Naive thymus-derived CD4-positive, alpha-beta T cell (primary cell): ENCODE measurements around the gene TMCC2. TPM values are rescaled to one million over a fixed set of nuclear protein-coding genes. Genes with fewer than 3 reads are reported as not detected.

Source experiments
- ATAC-seq: fragments of 150-1000 bp; cut with Tn5 transposase; 2 replicates; pipeline ENCODE4 v1.10.0; 2021; ENCODE audit warnings: mild to moderate bottlenecking, moderate library complexity
- CTCF ChIA-PET: fragments of 350-600 bp; sonication (Branson Sonifier 250); formaldehyde crosslinking; loops from one replicate; lab custom pipeline; 2021; ENCODE audit warnings: antibody characterized with exemption; lab: Charles Lee
- POLR2A ChIA-PET: fragments of 350-600 bp; sonication (Branson Sonifier 250); formaldehyde crosslinking; loops from one replicate; lab custom pipeline; 2021; ENCODE audit warnings: antibody characterized with exemption, inconsistent platforms; lab: Charles Lee
- DNase-seq, 9 donors: peaks; one replicate each; pipeline versions ENCODE4 v3.0.0 to v3.0.0-alpha.2; 2020 to 2022; ENCODE audit warnings: mixed read lengths in 1 of 9
- H3K27ac ChIP-seq: one replicate; pipeline ENCODE4 v1.7.0; 2013; ENCODE audit warnings: mild to moderate bottlenecking, low read depth, low read length, moderate library complexity
- H3K27me3 ChIP-seq, 2 donors: one replicate each; pipeline ENCODE4 v1.7.0; 2013; ENCODE audit warnings: low read length in 2 of 2, mild to moderate bottlenecking in 2 of 2, moderate library complexity in 2 of 2; ENCODE audit not compliant: control insufficient read depth in 2 of 2, insufficient read depth in 2 of 2
- H3K36me3 ChIP-seq, 3 experiments: 1 replicate in 2 of 3; 2 replicates in 1 of 3; pipeline ENCODE4 v1.7.0; 2013; ENCODE audit warnings: low read length in 3 of 3, mild to moderate bottlenecking in 3 of 3, moderate library complexity in 1 of 3; ENCODE audit not compliant: insufficient read depth in 3 of 3, control insufficient read depth in 2 of 3
- H3K4me1 ChIP-seq, 2 donors: one replicate each; pipeline ENCODE4 v1.7.0; 2013; ENCODE audit warnings: low read length in 2 of 2, mild to moderate bottlenecking in 2 of 2, moderate library complexity in 1 of 2; ENCODE audit not compliant: control insufficient read depth in 2 of 2, insufficient read depth in 2 of 2
- H3K4me3 ChIP-seq: 2 replicates; pipeline ENCODE4 v1.7.0; 2013; ENCODE audit warnings: mild to moderate bottlenecking, low read length
- H3K9me3 ChIP-seq, 3 experiments: 1 replicate in 2 of 3; 2 replicates in 1 of 3; pipeline ENCODE4 v1.7.0; 2013; ENCODE audit warnings: low read length in 3 of 3; ENCODE audit not compliant: control insufficient read depth in 2 of 3
- H3K27ac Mint-ChIP-seq, 9 donors: one replicate each; pipeline ENCODE4 v1.8.0; 2020 to 2022; ENCODE audit warnings: mixed read lengths in 9 of 9, mild to moderate bottlenecking in 8 of 9, moderate library complexity in 5 of 9, inconsistent platforms in 2 of 9
- H3K27me3 Mint-ChIP-seq, 5 donors: one replicate each; pipeline ENCODE4 v1.8.0; 2021 to 2022; ENCODE audit warnings: mixed read lengths in 5 of 5, mild to moderate bottlenecking in 1 of 5
- H3K36me3 Mint-ChIP-seq, 5 donors: one replicate each; pipeline ENCODE4 v1.8.0; 2020 to 2022; ENCODE audit warnings: mixed read lengths in 5 of 5, mild to moderate bottlenecking in 3 of 5, inconsistent platforms in 1 of 5
- H3K4me1 Mint-ChIP-seq, 7 donors: one replicate each; pipeline ENCODE4 v1.8.0; 2020 to 2022; ENCODE audit warnings: mixed read lengths in 7 of 7, mild to moderate bottlenecking in 3 of 7, inconsistent platforms in 1 of 7
- H3K4me3 Mint-ChIP-seq, 10 donors: one replicate each; pipeline ENCODE4 v1.8.0; 2020 to 2022; ENCODE audit warnings: mild to moderate bottlenecking in 10 of 10, mixed read lengths in 10 of 10, moderate library complexity in 6 of 10, inconsistent platforms in 2 of 10
- H3K9me3 Mint-ChIP-seq, 11 donors: one replicate each; pipeline ENCODE4 v1.8.0; 2020 to 2022; ENCODE audit warnings: mixed read lengths in 11 of 11, mild to moderate bottlenecking in 4 of 11, inconsistent platforms in 1 of 11, moderate library complexity in 1 of 11
- intact Hi-C, 2 donors: fragments of 100-400 bp; cut with micrococcal nuclease; formaldehyde crosslinking; loops; one replicate each; pipeline ENCODE4 v1.15.1; 2023
- polyA plus RNA-seq, 2 donors: library from polyadenylated mRNA; unstranded; fragments of 300-500 nt; fragmentation: Illumina TruSeq; gene quantifications; one replicate each; pipeline ENCODE4 v1.2.3, GENCODE V29; 2021
- total RNA-seq, 6 experiments: library from RNA in 5 of 6; stranded (reverse) in 5 of 6; gene quantifications; 1 replicate in 5 of 6; 2 replicates in 1 of 6; pipeline ENCODE4 v1.2.3 and lab custom pipeline; 2021 to 2026

The TMCC2 gene
- total and polyA plus RNA-seq, 7 experiments from 2014 or later, result 0.30 to 3.6 (median 1.3) TPM

GRCh38 chr1:205261946-205262691, 34.4 kb downstream of the TMCC2 start:
- H3K27me3 Mint-ChIP-seq, result no peaks in the 10 kb centered on the region
- ATAC-seq (no peak), DNase-seq (no peak)
- CTCF ChIA-PET, result interaction anchor here (0.6 to 3.6 kb wide), 6 partner anchors 9 to 1584 kb away, joined by 3 to 12 read pairs (median 4); no protein-coding TSS in a partner anchor
- no peaks in the 10 kb centered on the region for H3K9me3 Mint-ChIP-seq
- intact Hi-C loops, result no loop called here
- H3K36me3 Mint-ChIP-seq, result no peaks in the 10 kb centered on the region
- Histone ChIP-seq H3K4me1 (no peaks in the 10 kb centered on the region), H3K27me3 (no peaks in the 10 kb centered on the region), H3K9me3 (no peaks in the 10 kb centered on the region), H3K4me3 (no peak overlapping the region), H3K27ac (no peak overlapping the region), H3K36me3 (no peaks in the 10 kb centered on the region)
- H3K27ac Mint-ChIP-seq, result no peak overlapping the region
- POLR2A ChIA-PET, result interaction anchor here (0.5 kb wide), 1 partner anchor 138 kb away, joined by 4 read pairs; no protein-coding TSS in a partner anchor
- H3K4me3 Mint-ChIP-seq, result no peak overlapping the region
- peaks cover 0 to 20% (median 7%) of the 10 kb centered on the region in 7 donors for H3K4me1 Mint-ChIP-seq

- H3K27ac Mint-ChIP-seq, result no peak overlapping the region
- Histone ChIP-seq H3K4me1 (no peaks in the 10 kb centered on the region), H3K27ac (no peak overlapping the region), H3K36me3 (no peaks in the 10 kb centered on the region), H3K9me3 (no peaks in the 10 kb centered on the region), H3K27me3 (no peaks in the 10 kb centered on the region), H3K4me3 (no peak overlapping the region)
- intact Hi-C loops, result no loop called here
- no peaks in the 10 kb centered on the region for H3K27me3 Mint-ChIP-seq
- no peaks in the 10 kb centered on the region for H3K9me3 Mint-ChIP-seq
- H3K4me1 Mint-ChIP-seq, result peaks cover 0 to 25% (median 7%) of the 10 kb centered on the region in 7 donors
- ATAC-seq (no peak), DNase-seq (no peak)
- POLR2A ChIA-PET, result no interaction called here
- CTCF ChIA-PET, result interaction anchor here (1.1 to 2.3 kb wide), 2 partner anchors 9 to 33 kb away, joined by 3 to 8 read pairs; no protein-coding TSS in a partner anchor
- H3K4me3 Mint-ChIP-seq, result no peak overlapping the region
- no peaks in the 10 kb centered on the region for H3K36me3 Mint-ChIP-seq
Measured at GRCh38 chr1:205262731-205263171, 35.0 kb downstream of the TMCC2 start.

- H3K9me3 Mint-ChIP-seq, result no peaks in the 10 kb centered on the region
- intact Hi-C loops, result no loop called here
- H3K36me3 Mint-ChIP-seq, result no peaks in the 10 kb centered on the region
- ChIA-PET POLR2A (no interaction called here), CTCF (no interaction called here)
- ATAC-seq (no peak), DNase-seq (no peak)
- no peaks in the 10 kb centered on the region for H3K27me3 Mint-ChIP-seq
- H3K27ac ChIP-seq, result no peak overlapping the region
- H3K4me1 ChIP-seq, result no peaks in the 10 kb centered on the region
- H3K9me3 ChIP-seq, result no peaks in the 10 kb centered on the region
- no peak overlapping the region for H3K4me3 ChIP-seq
- H3K36me3 ChIP-seq, result no peaks in the 10 kb centered on the region
- no peak overlapping the region for H3K4me3 Mint-ChIP-seq
- peaks cover 0 to 25% (median 7%) of the 10 kb centered on the region in 7 donors for H3K4me1 Mint-ChIP-seq
- H3K27ac Mint-ChIP-seq, result no peak overlapping the region
- H3K27me3 ChIP-seq, result no peaks in the 10 kb centered on the region
Measured at GRCh38 chr1:205263580-205264190, 35.9 kb downstream of the TMCC2 start.

- Histone ChIP-seq H3K4me1 (no peaks in the 10 kb centered on the region), H3K27me3 (no peaks in the 10 kb centered on the region), H3K27ac (no peak overlapping the region), H3K36me3 (no peaks in the 10 kb centered on the region), H3K4me3 (no peak overlapping the region), H3K9me3 (no peaks in the 10 kb centered on the region)
- H3K9me3 Mint-ChIP-seq, result no peaks in the 10 kb centered on the region
- intact Hi-C loops, result no loop called here
- peaks cover 0 to 22% (median 7%) of the 10 kb centered on the region in 7 donors for H3K4me1 Mint-ChIP-seq
- CTCF ChIA-PET, result interaction anchor here (1.0 kb wide), 1 partner anchor 9 kb away, joined by 4 read pairs; no protein-coding TSS in a partner anchor
- no peak overlapping the region for H3K4me3 Mint-ChIP-seq
- no peak overlapping the region for H3K27ac Mint-ChIP-seq
- no peaks in the 10 kb centered on the region for H3K27me3 Mint-ChIP-seq
- H3K36me3 Mint-ChIP-seq, result no peaks in the 10 kb centered on the region
- peak; percentile 8 for ATAC-seq
- POLR2A ChIA-PET, result interaction anchor here (0.7 kb wide), 1 partner anchor 62 kb away, joined by 4 read pairs; no protein-coding TSS in a partner anchor
- DNase-seq, result no peak
Measured at GRCh38 chr1:205266611-205267305, 39.0 kb downstream of the TMCC2 start.

- Mint-ChIP-seq H3K4me3 (no peak overlapping the region), H3K9me3 (peaks cover 0 to 2% (median 0%) of the 10 kb centered on the region in 11 donors), H3K36me3 (no peaks in the 10 kb centered on the region), H3K27ac (peak overlapping the region in 1 of 9 donors; percentile 72), H3K27me3 (no peaks in the 10 kb centered on the region), H3K4me1 (peaks cover 0 to 18% (median 6%) of the 10 kb centered on the region in 7 donors)
- H3K27me3 ChIP-seq, result no peaks in the 10 kb centered on the region
- no peaks in the 10 kb centered on the region for H3K9me3 ChIP-seq
- ChIA-PET POLR2A (no interaction called here), CTCF (interaction anchor here (1.0 kb wide), 1 partner anchor 10 kb away, joined by 4 read pairs; no protein-coding TSS in a partner anchor)
- H3K27ac ChIP-seq, result no peak overlapping the region
- DNase-seq, result no peak
- no peaks in the 10 kb centered on the region for H3K4me1 ChIP-seq
- H3K4me3 ChIP-seq, result no peak overlapping the region
- peak; percentile 32 for ATAC-seq
- H3K36me3 ChIP-seq, result no peaks in the 10 kb centered on the region
- intact Hi-C loops, result no loop called here
Measured at GRCh38 chr1:205267306-205267902, 39.7 kb downstream of the TMCC2 start.
